GM19438 (cell line): ENCODE data around the gene GGN.
"Not testable (repeated sequence)": the region's sequence is repeated elsewhere in the genome, so short reads cannot be mapped to it uniquely, and the experiment has no call there.

Experiments used
- ATAC-seq: cut with Tn5 transposase; IDR thresholded peaks from one replicate; pipeline ENCODE4 v1.9.1; 2021; ENCODE audit warnings: low read depth; ENCODE audit not compliant: unreplicated experiment

The GGN gene

GRCh38 chr19:38412491-38412890 lies 24.7 kb upstream of the GGN start:
- no peak for ATAC-seq

DNA sequence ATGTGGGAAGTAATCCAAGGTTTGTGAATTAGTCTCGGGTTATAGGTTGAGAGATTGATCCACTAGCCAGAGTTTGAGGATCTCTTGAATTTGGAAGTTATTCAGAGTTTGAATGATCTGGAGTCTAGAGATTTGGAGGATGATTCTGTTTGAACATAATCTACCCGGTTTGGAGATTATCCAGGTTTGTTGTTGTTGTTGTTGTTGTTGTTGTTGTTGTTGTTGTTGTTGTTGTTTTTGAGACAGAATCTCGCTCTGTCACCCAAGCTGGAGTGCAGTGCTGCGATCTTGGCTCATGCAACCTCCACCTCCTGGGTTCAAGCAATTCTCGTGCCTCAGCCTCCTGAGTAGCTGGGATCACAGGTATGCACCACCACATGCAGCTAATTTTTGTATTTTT lies 24.1 kb upstream of the GGN start:
- not testable (repeated sequence) for ATAC-seq

DNA sequence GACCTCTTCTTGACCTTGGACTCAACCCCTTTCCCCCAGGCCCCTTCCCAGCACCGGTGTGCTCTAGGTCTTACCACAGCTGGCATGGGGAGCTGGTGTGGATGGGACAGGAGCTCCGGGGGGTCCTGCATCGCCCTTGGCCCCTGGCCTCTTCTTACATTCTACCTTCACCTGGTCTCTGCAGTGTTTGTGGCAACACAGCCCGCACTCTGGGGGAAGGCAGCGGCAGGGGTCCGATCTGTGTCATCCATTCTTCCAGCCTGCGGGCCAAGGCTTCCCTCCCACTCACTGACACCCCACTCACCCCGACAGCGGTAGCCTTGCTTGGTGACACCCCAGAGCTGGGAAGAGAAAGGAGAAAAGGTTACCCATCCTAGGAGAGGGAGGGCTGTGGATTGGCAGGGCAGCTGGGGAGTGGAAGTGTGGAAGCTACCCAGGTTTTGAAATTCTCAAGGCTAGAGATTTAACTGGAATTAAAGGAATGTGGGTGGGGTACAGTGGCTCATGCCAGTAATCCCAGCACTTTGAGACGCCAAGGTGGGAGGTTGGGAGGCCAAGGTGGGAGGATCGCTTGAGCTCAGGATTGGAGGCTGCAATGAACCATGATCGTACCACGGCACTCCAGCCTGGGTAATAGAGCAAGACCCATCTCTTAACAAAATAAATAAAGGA lies 23.3 kb upstream of the GGN start:
- no peak for ATAC-seq

- ATAC-seq = not testable (repeated sequence)
These were observed 22.6 kb upstream of the GGN start for GRCh38 chr19:38410407-38410806.

DNA sequence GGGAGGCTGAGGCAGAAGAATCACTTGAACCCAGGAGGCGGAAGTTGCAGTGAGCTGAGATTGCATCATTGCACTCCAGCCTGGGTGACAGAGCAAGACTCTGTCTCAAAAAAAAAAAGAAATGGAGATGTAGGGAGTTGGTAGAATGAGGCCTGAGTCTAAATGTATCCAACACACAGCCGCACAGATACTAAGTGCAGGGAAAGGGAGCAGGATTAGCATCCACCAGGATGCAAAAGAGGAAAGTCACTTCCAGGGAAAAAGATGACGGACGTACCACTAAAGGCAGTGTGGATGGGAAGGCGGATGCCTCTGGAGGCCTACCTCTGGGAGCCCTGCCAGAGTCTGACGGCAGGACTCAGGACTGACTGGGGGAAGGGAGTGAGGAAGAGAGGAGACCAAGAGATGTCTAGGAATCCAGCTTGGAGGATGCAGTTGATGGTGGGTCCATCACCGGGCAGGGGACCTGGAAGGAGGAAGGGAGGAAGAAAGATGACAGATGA lies 21.8 kb upstream of the GGN start:
- ATAC-seq = no peak

- no peak for ATAC-seq
These were observed 17.4 kb upstream of the GGN start for GRCh38 chr19:38405276-38405675.

GRCh38 chr19:38404858-38405257 lies 17.0 kb upstream of the GGN start:
- no peak for ATAC-seq

DNA sequence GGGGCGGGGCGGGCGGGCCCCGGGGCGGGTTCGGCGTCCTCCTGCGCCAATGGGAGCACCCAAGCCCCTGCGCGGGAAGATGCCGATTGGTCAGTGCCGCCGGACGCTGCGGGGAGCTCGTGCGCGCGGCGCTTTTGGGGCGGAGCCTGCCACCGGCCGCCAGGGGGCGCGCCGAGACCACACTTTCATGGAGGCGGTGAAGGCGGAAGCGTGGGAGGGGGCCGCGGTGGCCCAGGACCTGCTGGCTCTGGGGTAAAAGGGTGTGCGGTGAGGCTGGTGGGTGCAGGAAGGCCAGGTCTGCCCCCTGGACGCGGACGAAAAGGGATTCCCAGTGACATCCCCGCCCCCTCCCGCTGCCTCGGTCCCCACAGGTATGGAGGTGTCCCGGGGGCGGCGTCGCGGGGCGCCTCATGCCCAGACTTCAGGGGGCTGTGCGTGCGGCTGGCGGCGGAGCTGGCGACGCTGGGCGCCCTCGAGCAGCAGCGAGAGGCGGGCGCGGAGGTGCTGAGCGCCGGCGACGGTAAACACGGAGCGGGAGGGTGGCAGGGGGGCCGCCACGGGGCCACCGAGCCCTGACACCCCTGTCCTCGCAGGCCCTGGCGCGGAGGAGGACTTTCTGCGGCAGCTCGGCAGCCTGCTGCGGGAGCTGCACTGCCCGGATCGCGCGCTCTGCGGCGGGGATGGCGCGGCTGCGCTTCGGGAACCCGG lies 15.3 kb upstream of the GGN start, which contains the start of gene FAM98C:
FAM98C (plus strand) TSS at position 127 of the 708 bp plus-strand sequence; CDS start at position 188, 61 bp downstream.
- peak; percentile 83 for ATAC-seq

DNA sequence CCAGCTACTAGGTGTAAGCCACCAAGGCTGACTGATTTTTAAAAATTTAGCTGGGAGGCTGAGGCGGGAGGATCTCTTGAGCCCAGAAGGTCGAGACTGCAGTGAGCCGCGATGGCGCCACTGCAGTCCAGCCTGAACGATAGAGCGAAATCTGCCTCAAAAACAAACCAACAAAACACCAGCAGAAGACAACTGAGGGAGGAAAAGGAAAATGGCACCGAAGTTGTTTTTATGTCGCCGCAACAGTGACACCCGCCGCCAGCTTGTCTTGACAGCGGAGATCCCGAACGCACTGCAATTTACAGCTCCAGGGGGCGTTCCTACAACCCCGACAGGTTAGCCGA lies 14.8 kb upstream of the GGN start:
- ATAC-seq = peak; percentile 3

GRCh38 chr19:38401148-38401547 lies 13.3 kb upstream of the GGN start:
- ATAC-seq = no peak

DNA sequence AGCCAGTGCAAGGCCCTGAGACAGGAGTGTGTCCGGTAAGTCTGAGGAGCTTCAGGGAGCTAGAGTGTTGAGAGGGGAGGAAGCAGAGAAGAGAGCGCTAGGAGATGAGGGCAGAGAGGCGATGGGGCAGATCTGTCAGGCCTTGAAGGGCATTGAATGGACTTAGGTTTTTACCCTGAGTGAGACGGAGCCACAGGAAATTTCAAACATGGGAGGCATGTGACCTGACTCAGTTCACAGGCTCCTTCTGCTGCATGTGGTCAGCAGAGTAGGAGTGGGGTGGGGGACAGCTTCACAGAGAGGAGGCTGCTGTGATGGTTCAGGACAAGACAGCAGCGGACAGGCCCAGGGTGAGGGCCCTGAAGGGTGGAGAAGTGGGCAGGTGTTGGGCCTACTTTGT lies 12.5 kb upstream of the GGN start:
- ATAC-seq = no peak

- no peak for ATAC-seq
These were observed 11.7 kb upstream of the GGN start for GRCh38 chr19:38399537-38399936.

DNA sequence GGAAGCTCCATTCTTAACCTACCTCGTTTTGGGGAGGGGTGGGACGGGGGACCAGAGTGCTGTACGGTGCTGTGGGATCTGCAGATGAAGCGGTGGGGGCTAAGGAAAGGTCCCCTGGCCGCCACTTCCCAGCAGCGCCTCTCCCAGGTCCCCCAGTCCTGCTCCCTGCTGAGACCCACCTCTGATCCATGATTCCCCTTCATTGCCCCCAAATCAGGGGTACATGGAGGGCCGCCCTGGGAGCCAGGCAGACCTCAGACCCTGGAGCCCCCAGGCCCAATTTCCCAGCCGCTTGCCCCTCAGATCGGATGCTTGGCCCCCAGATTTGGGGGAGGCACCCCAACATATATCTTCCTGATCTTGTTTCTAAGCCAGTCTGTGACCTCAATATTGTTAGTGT lies 11.2 kb upstream of the GGN start:
- ATAC-seq = no peak

DNA sequence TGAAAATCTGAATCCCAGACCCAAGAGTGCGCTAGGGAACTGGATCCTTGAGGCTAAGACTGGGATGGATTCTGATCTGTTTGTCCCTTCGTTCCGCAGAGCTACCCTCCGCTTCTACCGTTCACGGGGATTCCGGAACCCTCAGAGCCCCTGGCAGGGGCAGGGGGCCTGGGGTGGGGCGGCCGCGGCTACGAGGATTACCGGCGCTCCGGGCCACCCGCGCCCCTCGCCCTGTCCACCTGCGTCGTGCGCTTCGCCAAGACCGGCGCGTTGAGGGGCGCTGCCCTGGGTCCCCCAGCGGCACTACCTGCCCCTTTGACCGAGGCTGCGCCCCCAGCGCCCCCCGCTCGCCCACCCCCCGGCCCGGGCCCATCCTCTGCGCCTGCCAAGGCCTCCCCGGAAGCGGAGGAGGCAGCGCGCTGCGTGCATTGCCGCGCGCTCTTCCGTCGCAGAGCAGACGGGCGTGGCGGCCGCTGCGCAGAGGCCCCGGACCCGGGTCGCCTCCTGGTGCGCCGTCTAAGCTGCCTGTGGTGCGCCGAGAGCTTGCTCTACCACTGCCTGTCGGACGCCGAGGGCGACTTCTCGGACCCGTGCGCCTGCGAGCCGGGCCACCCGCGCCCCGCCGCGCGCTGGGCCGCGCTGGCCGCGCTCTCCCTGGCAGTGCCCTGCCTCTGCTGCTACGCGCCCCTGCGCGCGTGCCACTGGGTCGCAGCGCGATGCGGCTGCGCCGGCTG lies 7.7 kb upstream of the GGN start:
- no peak for ATAC-seq

DNA sequence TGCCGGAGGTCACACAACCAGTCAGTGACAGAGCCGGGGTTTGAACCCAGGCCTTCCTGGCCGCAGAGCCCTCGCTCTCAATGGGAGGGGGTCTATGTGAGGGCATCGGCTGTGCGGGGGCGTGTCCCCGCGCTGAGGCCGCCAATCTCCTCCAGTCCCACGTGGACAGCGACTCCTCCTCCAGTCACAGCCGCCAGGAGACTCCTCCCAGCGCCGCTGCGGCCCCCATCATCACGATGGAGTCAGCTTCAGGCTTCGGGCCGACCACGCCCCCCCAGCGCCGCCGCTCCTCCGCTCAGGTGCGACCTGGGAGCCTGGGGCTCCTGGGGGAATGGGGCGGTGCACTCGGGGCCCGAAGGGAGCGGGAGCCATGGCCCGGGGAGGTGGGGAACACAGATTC lies 6.7 kb upstream of the GGN start:
- no peak for ATAC-seq

DNA sequence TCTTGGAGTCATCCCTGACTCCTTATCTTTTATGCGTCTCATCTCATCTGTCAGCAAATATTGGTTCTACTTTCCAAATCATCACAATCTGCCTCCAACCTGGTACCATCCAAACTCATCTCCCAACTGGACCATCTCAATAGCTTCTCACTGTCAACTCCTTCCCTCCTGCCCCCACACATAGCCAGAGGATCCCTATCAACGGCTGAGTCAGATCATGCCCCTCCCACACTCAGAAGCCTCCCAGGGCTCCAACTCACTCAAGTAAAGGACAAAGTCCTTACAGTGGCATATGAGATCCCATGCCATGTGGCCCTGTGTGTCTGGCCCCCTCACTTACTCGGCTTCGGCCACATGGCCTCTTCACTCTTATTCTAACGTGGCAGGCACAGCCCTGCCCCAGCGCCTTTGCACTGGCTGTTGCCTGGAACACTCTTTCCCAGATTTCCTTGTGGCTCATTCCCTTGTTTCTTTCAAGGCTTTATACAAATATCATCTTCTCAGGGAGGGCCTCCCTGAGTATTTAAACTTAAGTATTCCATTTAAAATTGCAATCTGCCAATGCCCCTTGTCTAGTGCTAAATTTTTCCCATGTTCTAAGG lies 5.0 kb upstream of the GGN start:
- ATAC-seq = no peak

- no peak for ATAC-seq
These were observed 4.2 kb upstream of the GGN start for GRCh38 chr19:38391911-38392464.

DNA sequence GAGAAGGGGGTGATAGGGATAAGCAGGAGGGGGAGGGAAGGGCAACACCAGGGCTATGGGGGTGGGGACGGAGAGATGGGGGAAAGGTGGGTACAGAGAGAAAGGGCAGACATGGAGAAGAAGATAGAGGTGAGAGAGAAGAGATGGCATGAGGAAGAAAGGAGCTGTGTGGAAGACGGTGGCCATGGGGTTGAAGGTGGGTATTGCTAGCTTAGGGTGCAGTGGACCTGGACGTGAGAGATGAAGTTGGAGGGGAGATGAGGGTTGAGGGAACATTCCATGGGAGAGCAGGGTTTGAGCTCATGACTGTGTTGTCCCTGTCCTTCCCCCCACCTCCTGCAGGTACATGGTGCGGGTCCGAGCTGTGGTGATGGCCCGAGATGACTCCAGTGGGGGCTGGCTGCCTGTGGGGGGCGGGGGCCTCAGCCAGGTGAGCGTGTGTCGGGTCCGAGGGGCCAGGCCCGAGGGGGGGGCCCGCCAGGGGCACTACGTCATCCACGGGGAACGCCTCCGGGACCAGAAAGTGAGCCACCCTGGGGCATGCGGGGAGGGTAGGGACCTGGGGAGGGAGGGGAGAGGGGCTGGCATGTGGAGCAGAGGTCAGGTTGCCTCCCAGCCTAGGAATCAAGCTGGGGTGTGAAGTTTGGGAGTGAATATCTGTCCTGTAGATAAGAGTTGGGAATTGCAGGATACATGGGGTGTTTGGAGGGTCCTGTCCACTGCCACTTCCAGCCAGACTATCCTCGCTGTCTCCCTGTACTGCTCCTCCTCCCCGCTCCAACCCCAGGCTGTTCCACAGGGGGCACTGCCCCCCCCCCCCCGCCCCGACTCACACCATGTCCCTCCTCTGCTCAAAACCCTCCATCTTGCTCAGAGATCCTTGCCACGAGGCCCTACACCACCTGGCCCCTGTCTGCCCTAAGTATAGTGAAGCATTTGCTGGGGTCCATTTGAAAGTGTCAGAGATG lies 2.4 kb upstream of the GGN start:
- ATAC-seq = no peak

GRCh38 chr19:38389101-38389925 lies 1.5 kb upstream of the GGN start:
- no peak for ATAC-seq
